HEK293 (cell line): Measurements from ENCODE around the gene NUDT9.

Experiments
- CTCF ChIA-PET: fragments of 350-600 bp; formaldehyde crosslinking; extraction: SDS; loops from one replicate; lab custom pipeline; 2021; ENCODE audit warnings: antibody characterized with exemption; lab: Yijun Ruan, JAX
- POLR2A ChIA-PET: fragments of 300-600 bp; formaldehyde crosslinking; extraction: SDS; loops from one replicate; lab custom pipeline; 2020; ENCODE audit warnings: antibody characterized with exemption, inconsistent platforms; lab: Yijun Ruan, JAX
- H3K27ac ChIP-seq: fragments of 200-500 bp; sonication (Bioruptor generic); 2 replicates; pipeline ENCODE4 v1.5.1; 2014; ENCODE audit warnings: low read depth, low read length, control low read depth, inconsistent platforms; ENCODE audit errors: extremely low read depth
- H3K36me3 ChIP-seq, 2 experiments: fragments of 200-500 bp in 1 of 2; sonication (Bioruptor generic) in 1 of 2; 1 replicate in 1 of 2; 2 replicates in 1 of 2; pipeline ENCODE4 v1.5.1; 2014 to 2017; ENCODE audit warnings: inconsistent platforms in 2 of 2, low read length in 2 of 2; ENCODE audit not compliant: control insufficient read depth in 2 of 2, insufficient read depth in 1 of 2
- H3K4me1 ChIP-seq: fragments of 200-500 bp; sonication (Bioruptor generic); 2 replicates; pipeline ENCODE4 v1.5.1; 2014; ENCODE audit warnings: mild to moderate bottlenecking, low read length, inconsistent platforms; ENCODE audit not compliant: control insufficient read depth, insufficient read depth
- H3K4me3 ChIP-seq: 2 replicates; pipeline ENCODE4 v1.5.1; 2011; ENCODE audit warnings: low read depth, mild to moderate bottlenecking, control low read depth, low read length, moderate library complexity
- H3K9me3 ChIP-seq: fragments of 200-500 bp; sonication (Bioruptor generic); 2 replicates; pipeline ENCODE4 v1.5.1; 2014; ENCODE audit warnings: low read depth, low read length, inconsistent platforms; ENCODE audit not compliant: control insufficient read depth, insufficient read depth
- CTCF ChIP-seq: fragments of 450-650 bp; formaldehyde crosslinking; IDR thresholded peaks from 2 replicates; pipeline ENCODE4 v1.5.1; 2016; ENCODE audit warnings: missing biosample characterization, missing genetic modification characterization
- GLI2 ChIP-seq: fragments of 450-650 bp; formaldehyde crosslinking; IDR thresholded peaks from 2 replicates; pipeline ENCODE4; 2017; ENCODE audit warnings: missing biosample characterization, missing genetic modification characterization, low read depth, borderline replicate concordance
- HOXC10 ChIP-seq: sonication (generic); formaldehyde crosslinking; IDR thresholded peaks from 2 replicates; pipeline ENCODE4 v1.8.1; 2023; ENCODE audit warnings: mild to moderate bottlenecking, missing genetic modification reagents
- KLF8 ChIP-seq: fragments of 450-650 bp; formaldehyde crosslinking; IDR thresholded peaks from 2 replicates; pipeline ENCODE4 v1.5.1; 2016; ENCODE audit warnings: missing biosample characterization, missing genetic modification characterization
- PRDM1 ChIP-seq: fragments of 450-650 bp; formaldehyde crosslinking; IDR thresholded peaks from 2 replicates; pipeline ENCODE4; 2016; ENCODE audit warnings: missing biosample characterization, missing genetic modification characterization
- REST ChIP-seq: fragments of 450-650 bp; formaldehyde crosslinking; IDR thresholded peaks from 2 replicates; pipeline ENCODE4 v1.5.1; 2016; ENCODE audit warnings: missing biosample characterization, missing genetic modification characterization
- ZBTB20 ChIP-seq: fragments of 450-650 bp; formaldehyde crosslinking; IDR thresholded peaks from 2 replicates; pipeline ENCODE4 v1.5.1; 2016; ENCODE audit warnings: missing biosample characterization, missing genetic modification characterization
- ZNF426 ChIP-seq: fragments of 450-650 bp; formaldehyde crosslinking; IDR thresholded peaks from 2 replicates; pipeline ENCODE4 v1.5.1; 2017; ENCODE audit warnings: missing biosample characterization, missing genetic modification characterization, mild to moderate bottlenecking, inconsistent platforms, moderate library complexity
- ZNF626 ChIP-seq: fragments of 450-650 bp; sonication (Bioruptor Pico); formaldehyde crosslinking; IDR thresholded peaks from 2 replicates; pipeline ENCODE4 v1.5.1; 2018; ENCODE audit warnings: missing biosample characterization, missing genetic modification characterization, inconsistent platforms
- ZNF654 ChIP-seq: fragments of 450-650 bp; formaldehyde crosslinking; IDR thresholded peaks from 2 replicates; pipeline ENCODE4 v1.5.1; 2016; ENCODE audit warnings: low read depth, missing biosample characterization, missing genetic modification characterization
- ZNF776 ChIP-seq: fragments of 450-650 bp; formaldehyde crosslinking; IDR thresholded peaks from 2 replicates; pipeline ENCODE4 v1.5.0; 2017; ENCODE audit warnings: missing biosample characterization, missing genetic modification characterization, borderline replicate concordance
- ZSCAN30 ChIP-seq: fragments of 450-650 bp; IDR thresholded peaks from 2 replicates; pipeline ENCODE4 v1.5.1; 2018; ENCODE audit warnings: missing biosample characterization, mild to moderate bottlenecking, missing genetic modification characterization, moderate library complexity
- TF ChIP-seq, protein P1 (sequence below): fragments of 450-650 bp; formaldehyde crosslinking; IDR thresholded peaks from 2 replicates; pipeline ENCODE4 v1.5.1; 2017; ENCODE audit warnings: missing biosample characterization, missing genetic modification characterization
- TF ChIP-seq, protein P2 (sequence below): fragments of 450-650 bp; formaldehyde crosslinking; IDR thresholded peaks from 2 replicates; pipeline ENCODE4 v1.5.1; 2016; ENCODE audit warnings: missing biosample characterization, missing genetic modification characterization

NUDT9 gene

DNA sequence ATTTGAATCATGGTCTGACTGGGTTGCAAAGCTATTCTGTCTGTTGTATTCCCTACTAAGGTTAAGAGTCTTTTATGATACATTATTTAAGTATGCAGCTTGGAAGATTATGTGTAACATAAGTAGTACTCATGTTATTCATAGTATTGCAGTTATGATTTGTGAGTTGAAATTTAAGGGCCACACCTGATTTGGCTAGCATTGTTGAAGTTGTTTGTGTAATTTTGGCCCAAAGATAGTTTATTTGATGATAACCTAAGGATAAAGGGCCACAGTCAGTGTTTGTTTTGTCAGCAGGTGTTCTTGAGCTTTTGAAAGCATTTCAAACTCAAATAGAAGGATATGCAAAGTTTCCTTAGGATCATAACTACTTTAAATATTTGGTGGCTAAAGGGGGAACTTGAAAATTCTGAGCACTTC is 38.9 kb downstream of the NUDT9 start (continued):
- TF ChIP-seq REST = no peak
- TF ChIP-seq, protein P1, sequence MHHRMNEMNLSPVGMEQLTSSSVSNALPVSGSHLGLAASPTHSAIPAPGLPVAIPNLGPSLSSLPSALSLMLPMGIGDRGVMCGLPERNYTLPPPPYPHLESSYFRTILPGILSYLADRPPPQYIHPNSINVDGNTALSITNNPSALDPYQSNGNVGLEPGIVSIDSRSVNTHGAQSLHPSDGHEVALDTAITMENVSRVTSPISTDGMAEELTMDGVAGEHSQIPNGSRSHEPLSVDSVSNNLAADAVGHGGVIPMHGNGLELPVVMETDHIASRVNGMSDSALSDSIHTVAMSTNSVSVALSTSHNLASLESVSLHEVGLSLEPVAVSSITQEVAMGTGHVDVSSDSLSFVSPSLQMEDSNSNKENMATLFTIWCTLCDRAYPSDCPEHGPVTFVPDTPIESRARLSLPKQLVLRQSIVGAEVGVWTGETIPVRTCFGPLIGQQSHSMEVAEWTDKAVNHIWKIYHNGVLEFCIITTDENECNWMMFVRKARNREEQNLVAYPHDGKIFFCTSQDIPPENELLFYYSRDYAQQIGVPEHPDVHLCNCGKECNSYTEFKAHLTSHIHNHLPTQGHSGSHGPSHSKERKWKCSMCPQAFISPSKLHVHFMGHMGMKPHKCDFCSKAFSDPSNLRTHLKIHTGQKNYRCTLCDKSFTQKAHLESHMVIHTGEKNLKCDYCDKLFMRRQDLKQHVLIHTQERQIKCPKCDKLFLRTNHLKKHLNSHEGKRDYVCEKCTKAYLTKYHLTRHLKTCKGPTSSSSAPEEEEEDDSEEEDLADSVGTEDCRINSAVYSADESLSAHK (tag by site-specific recombination) = 0 out of 2 replicates have a peak, but pooled peaks have one; percentile 32
- no peak for TF ChIP-seq CTCF (tag by site-specific recombination)

- Histone ChIP-seq H3K9me3 (no peaks in the 10 kb centered on the region), H3K27ac (no peak overlapping the region), H3K36me3 (peaks cover 0 to 16% of the 10 kb centered on the region in 2 experiments; a peak in 1 of 3 replicates), H3K4me1 (0 out of 2 replicates have a peak, but pooled peaks cover 2% of the 10 kb centered on the region), H3K4me3 (no peak overlapping the region)
- ChIA-PET CTCF (interaction anchor here (0.7 to 1.0 kb wide), 2 partner anchors 108 to 311 kb away, joined by 3 read pairs; no protein-coding TSS in a partner anchor), POLR2A (no interaction called here)
- TF ChIP-seq GLI2 (tag by site-specific recombination) (no peak), ZNF426 (no peak), ZSCAN30 (tag by site-specific recombination) (no peak), KLF8 (tag by site-specific recombination) (no peak)
- TF ChIP-seq, protein P2, sequence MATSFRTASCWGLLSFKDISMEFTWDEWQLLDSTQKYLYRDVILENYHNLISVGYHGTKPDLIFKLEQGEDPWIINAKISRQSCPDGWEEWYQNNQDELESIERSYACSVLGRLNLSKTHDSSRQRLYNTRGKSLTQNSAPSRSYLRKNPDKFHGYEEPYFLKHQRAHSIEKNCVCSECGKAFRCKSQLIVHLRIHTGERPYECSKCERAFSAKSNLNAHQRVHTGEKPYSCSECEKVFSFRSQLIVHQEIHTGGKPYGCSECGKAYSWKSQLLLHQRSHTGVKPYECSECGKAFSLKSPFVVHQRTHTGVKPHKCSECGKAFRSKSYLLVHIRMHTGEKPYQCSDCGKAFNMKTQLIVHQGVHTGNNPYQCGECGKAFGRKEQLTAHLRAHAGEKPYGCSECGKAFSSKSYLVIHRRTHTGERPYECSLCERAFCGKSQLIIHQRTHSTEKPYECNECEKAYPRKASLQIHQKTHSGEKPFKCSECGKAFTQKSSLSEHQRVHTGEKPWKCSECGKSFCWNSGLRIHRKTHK = no peak
These were observed 39.7 kb downstream of the NUDT9 start for GRCh38 chr4:87462102-87462501.

DNA sequence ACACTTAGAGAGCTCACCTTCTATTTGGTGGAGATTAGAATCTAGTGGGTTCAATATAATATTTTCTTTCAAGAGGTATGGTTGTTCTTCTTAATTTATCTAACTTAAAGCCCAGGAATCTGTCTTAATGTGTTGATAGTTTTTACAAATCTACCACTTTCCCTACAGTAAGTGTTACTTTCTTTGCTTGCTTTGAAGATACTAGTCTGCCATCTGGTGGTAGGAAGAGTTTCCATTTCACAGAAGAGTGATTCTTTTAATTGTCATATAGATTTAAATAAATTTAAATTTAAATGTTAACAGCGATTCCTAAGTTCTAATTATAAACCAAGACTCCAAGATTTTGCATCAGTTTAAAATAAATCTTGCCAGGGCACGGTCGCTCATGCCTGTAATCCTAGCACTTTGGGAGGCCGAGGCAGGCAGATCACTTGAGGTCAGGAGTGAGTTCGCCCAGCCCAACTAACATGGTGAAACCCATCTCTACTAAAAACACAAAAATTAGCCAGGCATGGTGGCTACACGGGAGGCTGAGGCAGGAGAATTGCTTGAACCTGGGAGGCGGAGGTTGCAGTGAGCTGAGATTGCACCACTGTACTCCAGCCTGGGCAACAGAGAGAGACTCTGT is 43.5 kb downstream of the NUDT9 start:
- H3K9me3 ChIP-seq = no peaks in the 10 kb centered on the region
- no peak overlapping the region for H3K4me3 ChIP-seq
- ChIA-PET POLR2A (no interaction called here), CTCF (interaction anchor here (0.6 to 5.1 kb wide), 16 partner anchors 11 to 384 kb away, joined by 3 to 35 read pairs (median 5); partner anchors contain the start of gene HSD17B11)
- TF ChIP-seq ZNF776 (tag by site-specific recombination) (no peak), HOXC10 (no peak), ZNF654 (peak; percentile 67), ZBTB20 (tag by site-specific recombination) (peak; percentile 77), CTCF (tag by site-specific recombination) (0 out of 2 replicates have a peak, but pooled peaks have one; percentile 10), ZNF626 (tag by site-specific recombination) (no peak), PRDM1 (tag by site-specific recombination) (peak; percentile 68; the same call in 1 of the 2 replicates)
- TF ChIP-seq, all 188 proteins: peak for 4
- 0 out of 2 replicates have a peak, but pooled peaks cover 2% of the 10 kb centered on the region for H3K4me1 ChIP-seq
- no peaks in the 10 kb centered on the region for H3K36me3 ChIP-seq
- H3K27ac ChIP-seq = no peak overlapping the region
